Loucy (cell line): ENCODE results near the gene SPTB.

Experiments
- H2AFZ ChIP-seq: fragments of 200-600 bp; sonication (generic); 2 replicates; pipeline ENCODE4 v1.6.0; 2016; ENCODE audit warnings: antibody characterized with exemption, mild to moderate bottlenecking, low read length, moderate library complexity
- H3F3A ChIP-seq: fragments of 200-600 bp; 2 replicates; pipeline ENCODE4 v1.6.0; 2016; ENCODE audit warnings: antibody characterized with exemption, low read depth, mild to moderate bottlenecking
- H3K27me3 ChIP-seq: fragments of 200-600 bp; sonication (generic); 2 replicates; pipeline ENCODE4 v1.6.1; 2014; ENCODE audit warnings: low read length, mild to moderate bottlenecking; ENCODE audit not compliant: insufficient read depth, poor library complexity, severe bottlenecking
- H3K36me3 ChIP-seq: fragments of 200-600 bp; sonication (generic); 2 replicates; pipeline ENCODE4 v1.6.1; 2016; ENCODE audit warnings: low read length; ENCODE audit not compliant: insufficient read depth
- H3K4me1 ChIP-seq: fragments of 200-600 bp; sonication (generic); 2 replicates; pipeline ENCODE4 v1.5.1; 2014; ENCODE audit warnings: low read length, mild to moderate bottlenecking; ENCODE audit not compliant: insufficient read depth, poor library complexity, severe bottlenecking
- H3K4me2 ChIP-seq: fragments of 200-600 bp; sonication (generic); 2 replicates; pipeline ENCODE4 v1.6.0; 2014; ENCODE audit warnings: antibody characterized with exemption, low read length, low read depth, mild to moderate bottlenecking; ENCODE audit not compliant: poor library complexity, severe bottlenecking
- H3K4me3 ChIP-seq: fragments of 200-600 bp; sonication (generic); 2 replicates; pipeline ENCODE4 v1.5.1; 2014; ENCODE audit warnings: low read length, mild to moderate bottlenecking, mixed read lengths; ENCODE audit not compliant: poor library complexity, severe bottlenecking
- H3K79me2 ChIP-seq: fragments of 200-600 bp; sonication (generic); 2 replicates; pipeline ENCODE4 v1.6.1; 2014; ENCODE audit warnings: low read length; ENCODE audit not compliant: insufficient read depth
- H3K9ac ChIP-seq: fragments of 200-600 bp; sonication (generic); 2 replicates; pipeline ENCODE4 v1.6.0; 2014; ENCODE audit warnings: mild to moderate bottlenecking, low read depth, low read length, moderate library complexity; ENCODE audit not compliant: poor library complexity, severe bottlenecking
- H3K9me2 ChIP-seq: fragments of 200-600 bp; sonication (generic); replicated peaks from 2 replicates; pipeline ENCODE4 v1.6.1; 2016; ENCODE audit warnings: low read depth, low read length, mixed read lengths
- H3K9me3 ChIP-seq: fragments of 200-600 bp; sonication (generic); 2 replicates; pipeline ENCODE4 v1.6.1; 2014; ENCODE audit warnings: mild to moderate bottlenecking, antibody characterized with exemption, low read length, low read depth; ENCODE audit not compliant: insufficient read depth
- H4K20me1 ChIP-seq: fragments of 200-600 bp; sonication (generic); 2 replicates; pipeline ENCODE4 v1.6.0; 2014; ENCODE audit warnings: antibody characterized with exemption, low read length, mild to moderate bottlenecking; ENCODE audit not compliant: insufficient read depth, poor library complexity, severe bottlenecking
- CTCF ChIP-seq: fragments of 200-600 bp; sonication (generic); conservative IDR thresholded peaks from 2 replicates; pipeline ENCODE4 v1.5.1; 2014; ENCODE audit warnings: mild to moderate bottlenecking, antibody characterized with exemption, low read length
- EZH2phosphoT487 ChIP-seq: fragments of 200-600 bp; IDR thresholded peaks from 2 replicates; pipeline ENCODE4 v1.6.1; 2018; ENCODE audit warnings: antibody characterized with exemption, mild to moderate bottlenecking, moderate library complexity, borderline replicate concordance

SPTB gene

GRCh38 chr14:64733899-64734298 lies 145.8 kb downstream of the SPTB start:
- no peaks in the 10 kb centered on the region for H3K9me3 ChIP-seq
- H3K4me1 ChIP-seq = peaks cover 8% of the 10 kb centered on the region
- H3K9ac ChIP-seq = no peak overlapping the region
- H4K20me1 ChIP-seq = no peaks in the 10 kb centered on the region
- no peaks in the 10 kb centered on the region for H3K9me2 ChIP-seq
- peaks cover 70% of the 10 kb centered on the region; the same call in 1 of the 2 replicates for H3K36me3 ChIP-seq
- H3K79me2 ChIP-seq = no peaks in the 10 kb centered on the region
- no peaks in the 10 kb centered on the region for H3K27me3 ChIP-seq
- TF ChIP-seq EZH2phosphoT487 (no peak), CTCF (no peak)
- no peak overlapping the region for H3K4me3 ChIP-seq
- H2AFZ ChIP-seq = no peak overlapping the region
- no peak overlapping the region for H3K4me2 ChIP-seq
- H3F3A ChIP-seq = no peaks in the 10 kb centered on the region

- H3K27me3 ChIP-seq = no peaks in the 10 kb centered on the region
- peaks cover 70% of the 10 kb centered on the region; the same call in 1 of the 2 replicates for H3K36me3 ChIP-seq
- peaks cover 8% of the 10 kb centered on the region for H3K4me1 ChIP-seq
- no peak overlapping the region for H2AFZ ChIP-seq
- no peaks in the 10 kb centered on the region for H3F3A ChIP-seq
- no peaks in the 10 kb centered on the region for H3K79me2 ChIP-seq
- H3K9ac ChIP-seq = no peak overlapping the region
- no peak for TF ChIP-seq EZH2phosphoT487
- no peak for TF ChIP-seq CTCF
- H3K4me3 ChIP-seq = no peak overlapping the region
- no peaks in the 10 kb centered on the region for H3K9me2 ChIP-seq
- no peaks in the 10 kb centered on the region for H4K20me1 ChIP-seq
- H3K9me3 ChIP-seq = no peaks in the 10 kb centered on the region
- H3K4me2 ChIP-seq = no peak overlapping the region
Observed at GRCh38 chr14:64733321-64733720, 146.4 kb downstream of the SPTB start.

GRCh38 chr14:64732536-64733120 lies 147.1 kb downstream of the SPTB start:
- H3K36me3 ChIP-seq = peaks cover 75% of the 10 kb centered on the region; the same call in 1 of the 2 replicates

More at GRCh38 chr14:64732536-64733120, 147.1 kb downstream of the SPTB start:
- Histone ChIP-seq H3K4me2 (no peak overlapping the region), H3K27me3 (no peaks in the 10 kb centered on the region), H4K20me1 (no peaks in the 10 kb centered on the region), H3K9me3 (no peaks in the 10 kb centered on the region), H2AFZ (no peak overlapping the region), H3K4me1 (peaks cover 8% of the 10 kb centered on the region), H3F3A (no peaks in the 10 kb centered on the region), H3K9me2 (no peaks in the 10 kb centered on the region), H3K9ac (no peak overlapping the region), H3K4me3 (no peak overlapping the region), H3K79me2 (no peaks in the 10 kb centered on the region)
- TF ChIP-seq CTCF = no peak
- no peak for TF ChIP-seq EZH2phosphoT487
